ENCODE data around the gene SDHB. TPM values are rescaled to one million over a fixed set of nuclear protein-coding genes. Genes with fewer than 3 reads are reported as not detected.

The SDHB gene
- total RNA-seq, 1 experiment from 2014 or later, result 159 TPM

- no peak for TF ChIP-seq REST (IDR thresholded peaks at IDR 0.05; ENCODE audit: low read depth)
- TF ChIP-seq POLR2A (IDR thresholded peaks at IDR 0.05; ENCODE audit: borderline replicate concordance, extremely low read depth, insufficient read depth, insufficient read length), result no peak
- no peak for TF ChIP-seq MAX (IDR thresholded peaks at IDR 0.05)
- no peak for TF ChIP-seq JUND (IDR thresholded peaks at IDR 0.05)
- no peak for TF ChIP-seq ZFX (IDR thresholded peaks at IDR 0.05)
- no peak for TF ChIP-seq EGR1 (IDR thresholded peaks at IDR 0.05; ENCODE audit: low read depth)
These were observed 70.2 kb downstream of the SDHB start (continued) for GRCh38 chr1:16983649-16984048.

- H3K27me3 ChIP-seq (ENCODE audit: insufficient read depth, low read length), result no peaks in the 10 kb centered on the region
- H3K27ac ChIP-seq (ENCODE audit: low read depth, low read length), result no peak overlapping the region
- H2AFZ ChIP-seq (ENCODE audit: low read depth, low read length, poor library complexity, severe bottlenecking), result no peak overlapping the region
- H3K36me3 ChIP-seq (ENCODE audit: control insufficient read depth in 1 of 2, insufficient read depth in 2 of 2, low read length in 2 of 2), result peaks cover 0 to 3% of the 10 kb centered on the region in 2 experiments; a peak in 1 of 4 replicates
- no peak overlapping the region for H3K4me2 ChIP-seq (ENCODE audit: low read length)
- H3K9me2 ChIP-seq (ENCODE audit: insufficient read depth), result no peaks in the 10 kb centered on the region
- ChIA-PET RAD21 (ENCODE audit: low non-redundant PET in 1 of 2, low total read pairs in 2 of 2, uncharacterized antibody in 2 of 2, unreplicated experiment in 2 of 2) (no interaction called here), CTCF (no interaction called here), POLR2A (interaction anchor here (0.7 kb wide), 1 partner anchor 365 kb away, joined by 3 read pairs; no protein-coding TSS in a partner anchor)
- intact Hi-C loops (cut with micrococcal nuclease), result no loop called here
- no peak overlapping the region for H3K9ac ChIP-seq (ENCODE audit: low read length)
- DNase-seq (ENCODE audit: low read depth, low spot score) (no peak), ATAC-seq (no peak)
- H3K4me1 ChIP-seq (ENCODE audit: control insufficient read depth in 1 of 2, insufficient read depth in 2 of 2, low read length in 2 of 2), result peaks cover 19 to 48% of the 10 kb centered on the region in 2 experiments
- no peaks in the 10 kb centered on the region for H3K9me3 ChIP-seq (ENCODE audit: control insufficient read depth in 1 of 2, insufficient read depth in 1 of 2, low read depth in 1 of 2, low read length in 2 of 2)
- no TSS peak for BruUV-seq (replicated peaks)
- H4K20me1 ChIP-seq (ENCODE audit: insufficient read depth), result no peaks in the 10 kb centered on the region
- no peak overlapping the region for H3K4me3 ChIP-seq (replicated peaks in 1 of 2; ENCODE audit: low read depth in 1 of 2, low read length in 2 of 2)
- peaks cover 21% of the 10 kb centered on the region; the same call in 1 of the 2 replicates for H3K79me2 ChIP-seq (ENCODE audit: insufficient read depth, low read length)
- no peak for TF ChIP-seq RAD21 (IDR thresholded peaks at IDR 0.05; ENCODE audit: low read depth)
- TF ChIP-seq SRF (IDR thresholded peaks at IDR 0.05; ENCODE audit: low read depth), result no peak
- TF ChIP-seq MAX (IDR thresholded peaks at IDR 0.05), result no peak
- no peak for TF ChIP-seq FOSL1 (IDR thresholded peaks at IDR 0.05; ENCODE audit: low read depth)
- TF ChIP-seq POLR2A (IDR thresholded peaks at IDR 0.05; ENCODE audit: borderline replicate concordance, extremely low read depth, insufficient read depth, insufficient read length), result no peak
- TF ChIP-seq SP1 (IDR thresholded peaks at IDR 0.05; ENCODE audit: low read depth), result no peak
- no peak for TF ChIP-seq ZBTB33 (IDR thresholded peaks at IDR 0.05; ENCODE audit: extremely low read depth, insufficient replicate concordance, low read length)
- TF ChIP-seq EZH2 (IDR thresholded peaks at IDR 0.05), result no peak
- no peak for TF ChIP-seq EZH2phosphoT487 (IDR thresholded peaks at IDR 0.05; ENCODE audit: borderline replicate concordance)
- no peak for TF ChIP-seq YY1 (IDR thresholded peaks at IDR 0.05; ENCODE audit: extremely low read depth, insufficient replicate concordance, low read depth, low read length)
- no peak for TF ChIP-seq CBX3 (IDR thresholded peaks at IDR 0.05; ENCODE audit: low read depth)
- no peak for TF ChIP-seq POLR2AphosphoS5 (IDR thresholded peaks at IDR 0.05; ENCODE audit: low read depth, low read length)
- TF ChIP-seq JUND (IDR thresholded peaks at IDR 0.05), result no peak
- TF ChIP-seq ZFX (IDR thresholded peaks at IDR 0.05), result no peak
- no peak for TF ChIP-seq ELF1 (IDR thresholded peaks at IDR 0.05; ENCODE audit: borderline replicate concordance, low read depth)
These were observed 70.9 kb downstream of the SDHB start for GRCh38 chr1:16982902-16983301.
